Astrocyte of the spinal cord (primary cell): ENCODE measurements around the gene ITPR2.
A peak's percentile ranks its signal among the peaks of the same experiment; 100 is the strongest.

Experiments
- DNase-seq: peaks from one replicate; pipeline ENCODE4 v3.0.0; 2011; ENCODE audit warnings: low read depth, low spot score
- H3K4me3 ChIP-seq: 2 replicates; pipeline ENCODE4 v1.5.1; 2011; ENCODE audit warnings: low read depth, mild to moderate bottlenecking, low read length, moderate library complexity
- CTCF ChIP-seq: IDR thresholded peaks from 2 replicates; pipeline ENCODE4 v1.5.1; 2012; ENCODE audit warnings: low read depth, mild to moderate bottlenecking, low read length, inconsistent platforms
- in situ Hi-C: cut with HindIII; loops from 2 replicates; pipeline ENCODE4 v1.10.0; 2017; ENCODE audit warnings: low sequenced_read_pairs

ITPR2 gene

DNA sequence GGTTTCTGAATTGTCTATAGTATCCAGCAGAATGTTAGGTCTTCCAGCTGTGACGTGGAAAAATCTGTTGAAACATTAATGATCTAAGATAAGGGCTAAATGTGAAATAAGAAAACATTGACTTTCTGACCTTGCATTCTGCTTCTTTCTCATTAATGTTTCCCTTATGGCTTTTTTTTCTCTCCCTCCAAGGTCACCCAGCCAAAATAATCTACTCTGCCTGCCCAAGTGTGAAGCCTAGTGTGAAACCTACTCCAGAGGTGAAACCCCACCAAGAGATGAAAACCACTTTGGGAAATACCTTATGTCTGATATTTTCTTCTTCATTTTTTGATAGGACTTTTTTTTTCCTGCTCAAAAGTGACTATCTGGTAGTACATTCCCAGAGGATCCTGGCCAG is 529.6 kb downstream of the ITPR2 start:
- DNase-seq, result no peak
- in situ Hi-C loops, result no loop called here
- no peak overlapping the region for H3K4me3 ChIP-seq
- no peak for TF ChIP-seq CTCF

DNA sequence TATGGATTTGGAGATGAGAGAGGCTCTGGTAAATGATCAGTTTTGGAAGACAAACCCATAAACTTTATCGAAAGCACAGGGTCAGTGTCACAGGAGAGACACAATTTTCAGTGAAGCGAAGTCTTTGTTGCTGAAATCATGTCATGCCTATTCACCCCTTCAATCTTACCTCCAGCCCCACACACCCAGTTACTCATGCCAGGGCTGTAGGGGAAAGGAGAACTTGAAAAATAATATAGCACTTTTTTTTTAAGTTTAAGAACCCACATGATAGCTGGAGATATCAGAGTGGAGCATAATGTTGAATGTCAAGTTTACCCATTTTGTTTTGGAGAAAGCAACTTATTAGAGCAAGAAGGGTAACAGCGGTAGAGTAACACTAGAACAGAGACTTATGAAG is 530.2 kb downstream of the ITPR2 start:
- no peak for TF ChIP-seq CTCF
- no peak for DNase-seq
- in situ Hi-C loops, result no loop called here
- no peak overlapping the region for H3K4me3 ChIP-seq

DNA sequence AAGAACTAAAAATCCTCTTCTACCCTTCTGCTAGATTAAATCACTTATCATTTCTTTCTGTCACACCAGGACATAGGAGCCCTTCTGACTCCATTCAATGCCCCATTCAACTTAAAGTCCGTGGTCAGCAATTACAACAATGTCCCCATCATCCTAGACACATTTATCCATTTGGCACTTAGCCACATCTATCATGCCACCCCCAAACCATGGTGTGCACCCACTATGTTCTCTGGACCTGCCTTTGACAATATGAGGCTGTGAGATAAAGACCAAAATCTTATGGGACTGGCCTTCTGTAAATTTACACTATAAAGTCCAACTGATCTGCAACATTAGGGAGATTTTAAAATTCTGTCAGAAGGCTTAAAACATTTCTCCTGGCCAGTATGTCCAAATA is 533.2 kb downstream of the ITPR2 start:
- no peak for DNase-seq
- no peak for TF ChIP-seq CTCF
- no peak overlapping the region for H3K4me3 ChIP-seq
- in situ Hi-C loops, result no loop called here

DNA sequence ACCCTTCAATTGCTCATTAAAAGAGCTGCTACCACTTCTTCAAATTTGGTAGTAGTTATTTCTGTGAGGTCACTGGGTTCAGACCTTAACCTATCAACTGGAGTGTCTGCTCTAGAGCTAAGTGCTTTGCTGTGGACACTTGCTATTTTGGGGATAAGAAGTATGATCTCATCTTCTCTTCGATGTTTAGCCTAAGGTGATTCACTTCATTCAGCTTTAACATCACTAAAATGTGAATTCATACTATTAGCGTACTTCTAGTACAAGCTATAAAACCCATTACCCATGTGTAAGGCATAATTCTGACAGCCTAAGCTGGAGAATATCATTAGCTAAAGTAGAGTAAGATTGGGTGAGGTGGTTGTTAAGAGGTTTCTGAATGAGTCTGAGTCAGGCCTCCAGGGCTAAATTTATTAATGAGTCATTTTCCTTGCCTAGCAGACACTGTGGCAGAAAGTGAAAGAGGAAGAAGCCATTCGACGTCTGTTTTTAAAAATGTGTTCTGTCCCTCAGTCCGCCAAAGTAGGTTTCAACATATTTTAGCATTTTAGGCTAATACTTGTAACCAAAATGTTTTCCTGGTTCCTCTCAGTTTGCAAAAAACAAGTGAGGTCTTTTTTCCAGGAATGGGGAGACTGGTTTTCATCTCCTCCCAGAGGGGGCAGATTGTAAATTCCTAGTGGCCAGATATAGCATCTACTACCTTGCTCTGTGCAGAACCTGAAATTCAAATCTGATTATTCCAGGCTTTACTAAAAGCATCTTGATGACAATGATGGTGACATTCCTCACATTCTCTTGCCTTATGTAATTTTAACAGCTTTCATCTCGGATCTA is 534.0 kb downstream of the ITPR2 start:
- TF ChIP-seq CTCF, result peak; percentile 35
- DNase-seq, result peak; percentile 89
- H3K4me3 ChIP-seq, result peak overlapping the region; percentile 14
- in situ Hi-C loops, result no loop called here

DNA sequence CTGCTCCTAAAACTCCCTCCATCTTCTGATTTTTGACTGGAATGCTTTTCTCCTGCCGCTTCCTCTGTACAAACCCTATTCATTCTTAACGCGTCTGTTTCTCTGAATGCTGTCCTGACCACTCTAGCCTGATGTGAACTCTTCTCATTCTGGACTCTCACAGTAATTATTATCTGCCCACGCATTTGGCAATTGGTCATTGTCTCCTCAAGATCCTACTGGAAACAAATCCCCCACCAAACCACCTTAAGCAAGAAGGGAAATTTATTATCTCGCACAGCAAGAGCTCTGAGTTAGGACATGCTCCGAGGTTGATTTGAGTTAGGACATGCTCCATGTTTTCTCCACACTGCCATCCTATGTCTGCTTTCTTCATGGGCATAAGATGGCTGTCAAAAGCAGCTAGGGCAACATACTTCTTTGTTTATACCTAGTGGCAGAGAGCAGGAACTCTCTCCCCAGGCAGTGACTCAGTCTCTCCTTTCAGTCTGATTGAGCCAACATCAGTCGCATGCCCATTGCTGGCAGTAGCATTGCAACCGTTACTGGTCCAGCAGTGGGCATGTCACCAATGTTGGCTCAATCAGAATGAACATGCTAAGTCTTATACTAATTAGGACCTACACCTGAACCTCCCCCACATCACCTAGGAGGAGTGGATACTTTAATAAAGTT is 535.5 kb downstream of the ITPR2 start:
- H3K4me3 ChIP-seq, result no peak overlapping the region
- TF ChIP-seq CTCF, result no peak
- in situ Hi-C loops, result no loop called here
- no peak for DNase-seq

- no peak for TF ChIP-seq CTCF
- in situ Hi-C loops, result no loop called here
- H3K4me3 ChIP-seq, result no peak overlapping the region
- no peak for DNase-seq
These were observed 538.0 kb downstream of the ITPR2 start for GRCh38 chr12:26295001-26295400.
